ENCODE data around the gene RPP30.

DNA sequence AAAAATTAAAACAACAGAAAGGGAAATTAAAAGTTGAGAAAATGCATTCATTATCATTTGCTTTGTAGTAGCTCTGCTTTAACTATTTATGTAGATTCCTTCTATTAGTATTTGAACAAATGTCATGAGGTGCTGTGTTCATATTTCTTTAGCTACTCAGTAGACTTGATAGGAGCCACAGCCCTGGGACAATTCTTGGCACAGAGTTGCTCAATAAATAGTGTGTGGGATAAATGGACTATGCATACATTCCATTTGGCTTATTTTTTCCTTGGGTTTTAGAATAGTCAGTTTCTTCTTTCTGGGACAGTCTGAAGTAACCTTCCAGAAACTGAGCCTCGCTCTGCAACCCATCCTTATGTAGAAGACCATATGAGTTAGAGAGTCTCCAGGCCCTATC is 13.4 kb downstream of the RPP30 start:
- TF ChIP-seq, protein P1, sequence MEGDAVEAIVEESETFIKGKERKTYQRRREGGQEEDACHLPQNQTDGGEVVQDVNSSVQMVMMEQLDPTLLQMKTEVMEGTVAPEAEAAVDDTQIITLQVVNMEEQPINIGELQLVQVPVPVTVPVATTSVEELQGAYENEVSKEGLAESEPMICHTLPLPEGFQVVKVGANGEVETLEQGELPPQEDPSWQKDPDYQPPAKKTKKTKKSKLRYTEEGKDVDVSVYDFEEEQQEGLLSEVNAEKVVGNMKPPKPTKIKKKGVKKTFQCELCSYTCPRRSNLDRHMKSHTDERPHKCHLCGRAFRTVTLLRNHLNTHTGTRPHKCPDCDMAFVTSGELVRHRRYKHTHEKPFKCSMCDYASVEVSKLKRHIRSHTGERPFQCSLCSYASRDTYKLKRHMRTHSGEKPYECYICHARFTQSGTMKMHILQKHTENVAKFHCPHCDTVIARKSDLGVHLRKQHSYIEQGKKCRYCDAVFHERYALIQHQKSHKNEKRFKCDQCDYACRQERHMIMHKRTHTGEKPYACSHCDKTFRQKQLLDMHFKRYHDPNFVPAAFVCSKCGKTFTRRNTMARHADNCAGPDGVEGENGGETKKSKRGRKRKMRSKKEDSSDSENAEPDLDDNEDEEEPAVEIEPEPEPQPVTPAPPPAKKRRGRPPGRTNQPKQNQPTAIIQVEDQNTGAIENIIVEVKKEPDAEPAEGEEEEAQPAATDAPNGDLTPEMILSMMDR (IDR thresholded peaks at IDR 0.05): no peak
- TF ChIP-seq EZH2 (IDR thresholded peaks at IDR 0.05): no peak
